ENCODE results near the gene SDK1. TPM values are rescaled to one million over a fixed set of nuclear protein-coding genes. Genes with fewer than 3 reads are reported as not detected.

SDK1 gene
- total and polyA plus RNA-seq, 11 donors: 2.2 to 5.8 (median 3.4) TPM

- no peak overlapping the region for H3K4me3 ChIP-seq
- no peaks in the 10 kb centered on the region for H3K27me3 ChIP-seq
- DNase-seq: no peak
- WGBS, 4 donors: 74 to 80% (median 77%) methylated on average over 26 of the region's 26 CpGs
- H3K36me3 ChIP-seq: no peaks in the 10 kb centered on the region
- no peak overlapping the region for H3K27ac ChIP-seq
- no peaks in the 10 kb centered on the region for H3K9me3 ChIP-seq
- no peak for ATAC-seq
- TF ChIP-seq POLR2A (IDR thresholded peaks at IDR 0.05): no peak
- TF ChIP-seq CTCF (IDR thresholded peaks at IDR 0.05): no peak
- H3K4me1 ChIP-seq: no peaks in the 10 kb centered on the region
- intact Hi-C loops (cut with DNase I): no loop called here
Observed at GRCh38 chr7:4025694-4026615, 724.9 kb downstream of the SDK1 start.

- intact Hi-C loops (cut with DNase I): no loop called here
- WGBS, 4 donors: 82 to 90% (median 88%) methylated on average over 10 of the region's 10 CpGs
- Histone ChIP-seq H3K4me1 (no peaks in the 10 kb centered on the region), H3K27ac (no peak overlapping the region), H3K9me3 (no peaks in the 10 kb centered on the region), H3K4me3 (no peak overlapping the region), H3K27me3 (no peaks in the 10 kb centered on the region), H3K36me3 (no peaks in the 10 kb centered on the region)
- ATAC-seq (no peak), DNase-seq (no peak)
- no peak for TF ChIP-seq POLR2A (IDR thresholded peaks at IDR 0.05)
- TF ChIP-seq CTCF (IDR thresholded peaks at IDR 0.05): no peak
Observed at GRCh38 chr7:4026941-4027486, 726.0 kb downstream of the SDK1 start.

- no peaks in the 10 kb centered on the region for H3K36me3 ChIP-seq
- 64 to 85% (median 78%) methylated on average over 4 of the region's 4 CpGs for WGBS, 4 donors
- TF ChIP-seq POLR2A (IDR thresholded peaks at IDR 0.05) (no peak), CTCF (IDR thresholded peaks at IDR 0.05) (no peak)
- ATAC-seq: no peak
- no peak overlapping the region for H3K4me3 ChIP-seq
- intact Hi-C loops (cut with DNase I): no loop called here
- H3K4me1 ChIP-seq: no peaks in the 10 kb centered on the region
- no peak overlapping the region for H3K27ac ChIP-seq
- no peaks in the 10 kb centered on the region for H3K9me3 ChIP-seq
- no peaks in the 10 kb centered on the region for H3K27me3 ChIP-seq
- no peak for DNase-seq
Observed at GRCh38 chr7:4028221-4028620, 727.2 kb downstream of the SDK1 start.

- WGBS, 4 donors: 88 to 96% (median 90%) methylated on average over 10 of the region's 10 CpGs
Observed at GRCh38 chr7:4029941-4030340, 728.9 kb downstream of the SDK1 start.

More at GRCh38 chr7:4029941-4030340, 728.9 kb downstream of the SDK1 start:
- no peak for TF ChIP-seq CTCF (IDR thresholded peaks at IDR 0.05)
- TF ChIP-seq POLR2A (IDR thresholded peaks at IDR 0.05): no peak
- Histone ChIP-seq H3K4me3 (no peak overlapping the region), H3K27me3 (no peaks in the 10 kb centered on the region), H3K9me3 (no peaks in the 10 kb centered on the region), H3K27ac (no peak overlapping the region), H3K36me3 (no peaks in the 10 kb centered on the region), H3K4me1 (no peaks in the 10 kb centered on the region)
- no peak for DNase-seq
- no peak for ATAC-seq
- intact Hi-C loops (cut with DNase I): no loop called here
